Activated CD4-positive, alpha-beta T cell treated with anti-CD3 and anti-CD28 coated beads, Interleukin-2, amount 50 U/mL, for 48 hours (primary cell): ENCODE data around the gene KIR2DL4.
"Not testable (repeated sequence)": the region's sequence is repeated elsewhere in the genome, so short reads cannot be mapped to it uniquely, and the experiment has no call there.

Source experiments
- DNase-seq, 2 experiments: peaks; one replicate each; pipeline ENCODE4 v3.0.0-alpha.2; 2020

KIR2DL4 gene

GRCh38 chr19:54805665-54806515 lies 2.5 kb downstream of the KIR2DL4 start:
- DNase-seq, result no peak

- DNase-seq, result no peak
These were observed 3.1 kb downstream of the KIR2DL4 start for GRCh38 chr19:54806516-54806838.

GRCh38 chr19:54814571-54814970 lies 11.2 kb downstream of the KIR2DL4 start:
- DNase-seq, result not testable (repeated sequence)

GRCh38 chr19:54816251-54816650 lies 12.8 kb downstream of the KIR2DL4 start, which contains the start of gene KIR3DL1:
KIR3DL1 (plus strand) TSS chr19:54816468.
- DNase-seq, result not testable (repeated sequence)

GRCh38 chr19:54817670-54818536 lies 14.5 kb downstream of the KIR2DL4 start:
- DNase-seq, result no peak

- not testable (repeated sequence) for DNase-seq
These were observed 21.0 kb downstream of the KIR2DL4 start for GRCh38 chr19:54824416-54824815.

GRCh38 chr19:54825326-54825725 lies 21.9 kb downstream of the KIR2DL4 start:
- not testable (repeated sequence) for DNase-seq

- not testable (repeated sequence) for DNase-seq
These were observed 24.7 kb downstream of the KIR2DL4 start for GRCh38 chr19:54828064-54828463.

GRCh38 chr19:54832496-54832895 lies 29.1 kb downstream of the KIR2DL4 start, which contains the start of gene KIR2DS4:
KIR2DS4 (plus strand) TSS chr19:54832676.
- not testable (repeated sequence) for DNase-seq

- not testable (repeated sequence) for DNase-seq
These were observed 31.7 kb downstream of the KIR2DL4 start for GRCh38 chr19:54835126-54835525.

- DNase-seq, result not testable (repeated sequence)
These were observed 34.1 kb downstream of the KIR2DL4 start for GRCh38 chr19:54837522-54837921.

- DNase-seq, result not testable (repeated sequence)
These were observed 39.8 kb downstream of the KIR2DL4 start for GRCh38 chr19:54843171-54843570.

GRCh38 chr19:54850061-54850640 lies 46.7 kb downstream of the KIR2DL4 start, which contains the start of gene KIR3DL2:
KIR3DL2 (plus strand) TSS chr19:54850443; CDS start chr19:54850476, 33 bp downstream.
- not testable (repeated sequence) for DNase-seq

GRCh38 chr19:54850930-54851329 lies 47.5 kb downstream of the KIR2DL4 start:
- no peak for DNase-seq

GRCh38 chr19:54851353-54851752 lies 47.9 kb downstream of the KIR2DL4 start:
- DNase-seq, result no peak

- not testable (repeated sequence) for DNase-seq
These were observed 51.8 kb downstream of the KIR2DL4 start for GRCh38 chr19:54855241-54855640.

- DNase-seq, result not testable (repeated sequence)
These were observed 55.1 kb downstream of the KIR2DL4 start for GRCh38 chr19:54858476-54858875.

- not testable (repeated sequence) for DNase-seq
These were observed 56.0 kb downstream of the KIR2DL4 start for GRCh38 chr19:54859421-54859820.

- not testable (repeated sequence) for DNase-seq
These were observed 60.0 kb downstream of the KIR2DL4 start for GRCh38 chr19:54863459-54863858.
